M059J (cell line): ENCODE results near the gene DPF3. TPM values are rescaled to one million over a fixed set of nuclear protein-coding genes. Genes with fewer than 3 reads are reported as not detected.
"Not testable (repeated sequence)": the region's sequence is repeated elsewhere in the genome, so short reads cannot be mapped to it uniquely, and the experiment has no call there.

Source experiments
- DNase-seq: peaks from one replicate; pipeline ENCODE4 v3.0.0-alpha.2; 2012; ENCODE audit warnings: low read depth
- total RNA-seq: library from RNA; depleted of rRNA; stranded (reverse); fragments of >200 nt; shearing (Covaris generic); gene quantifications from 2 replicates; pipeline ENCODE4 v1.2.3, GENCODE V29; 2014

The DPF3 gene
- total RNA-seq, 1 experiment from 2014 or later = 8.3 TPM

GRCh38 chr14:72774894-72775620 lies 118.8 kb downstream of the DPF3 start:
- no peak for DNase-seq

- DNase-seq = no peak
These were observed 119.8 kb downstream of the DPF3 start for GRCh38 chr14:72774141-72774540.

GRCh38 chr14:72771561-72771960 lies 122.3 kb downstream of the DPF3 start:
- DNase-seq = no peak

GRCh38 chr14:72766296-72766695 lies 127.6 kb downstream of the DPF3 start:
- DNase-seq = no peak

- peak; percentile 11 for DNase-seq
These were observed 130.0 kb downstream of the DPF3 start for GRCh38 chr14:72763892-72764291.

- no peak for DNase-seq
These were observed 134.2 kb downstream of the DPF3 start for GRCh38 chr14:72759670-72760069.

- no peak for DNase-seq
These were observed 134.9 kb downstream of the DPF3 start for GRCh38 chr14:72758993-72759392.

GRCh38 chr14:72758420-72758819 lies 135.5 kb downstream of the DPF3 start:
- DNase-seq = no peak

- no peak for DNase-seq
These were observed 136.9 kb downstream of the DPF3 start for GRCh38 chr14:72756967-72757366.

- DNase-seq = no peak
These were observed 138.1 kb downstream of the DPF3 start for GRCh38 chr14:72755766-72756165.

- no peak for DNase-seq
These were observed 139.0 kb downstream of the DPF3 start for GRCh38 chr14:72754949-72755348.

GRCh38 chr14:72753879-72754400 lies 140.0 kb downstream of the DPF3 start:
- DNase-seq = no peak

GRCh38 chr14:72753044-72753710 lies 140.7 kb downstream of the DPF3 start:
- no peak for DNase-seq

- no peak for DNase-seq
These were observed 141.9 kb downstream of the DPF3 start for GRCh38 chr14:72752034-72752412.

GRCh38 chr14:72751276-72752033 lies 142.4 kb downstream of the DPF3 start:
- DNase-seq = no peak

GRCh38 chr14:72748921-72749320 lies 145.0 kb downstream of the DPF3 start:
- DNase-seq = not testable (repeated sequence)

GRCh38 chr14:72747652-72748051 lies 146.2 kb downstream of the DPF3 start:
- no peak for DNase-seq

- DNase-seq = peak; percentile 72
These were observed 147.6 kb downstream of the DPF3 start for GRCh38 chr14:72745991-72746980.

GRCh38 chr14:72745546-72745945 lies 148.4 kb downstream of the DPF3 start:
- DNase-seq = peak; percentile 91

GRCh38 chr14:72744416-72745120 lies 149.3 kb downstream of the DPF3 start:
- no peak for DNase-seq

- DNase-seq = no peak
These were observed 150.3 kb downstream of the DPF3 start for GRCh38 chr14:72743626-72744025.
